ENCODE results near the gene PTPRD.

PTPRD gene

DNA sequence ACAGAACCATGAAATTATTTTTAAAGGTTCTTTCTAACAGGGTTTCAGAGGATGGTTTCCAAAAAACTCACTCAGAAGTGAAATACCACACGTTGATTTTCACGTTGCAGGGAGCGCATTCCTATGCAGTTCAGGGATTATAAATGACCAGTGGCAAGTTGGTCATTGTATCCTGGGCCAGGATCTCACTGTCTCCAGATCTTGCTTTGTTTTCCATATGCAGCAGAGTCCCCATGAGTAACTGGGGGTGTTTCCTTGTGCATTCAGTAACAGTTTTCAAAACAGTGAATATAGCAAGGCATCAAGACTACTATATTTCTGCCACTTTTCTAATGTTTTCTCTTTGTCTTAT, 1748.3 kb downstream of the PTPRD start:
- DNase-seq (ENCODE audit: extremely low read depth, low read depth): no peak
- TF ChIP-seq, protein P1, sequence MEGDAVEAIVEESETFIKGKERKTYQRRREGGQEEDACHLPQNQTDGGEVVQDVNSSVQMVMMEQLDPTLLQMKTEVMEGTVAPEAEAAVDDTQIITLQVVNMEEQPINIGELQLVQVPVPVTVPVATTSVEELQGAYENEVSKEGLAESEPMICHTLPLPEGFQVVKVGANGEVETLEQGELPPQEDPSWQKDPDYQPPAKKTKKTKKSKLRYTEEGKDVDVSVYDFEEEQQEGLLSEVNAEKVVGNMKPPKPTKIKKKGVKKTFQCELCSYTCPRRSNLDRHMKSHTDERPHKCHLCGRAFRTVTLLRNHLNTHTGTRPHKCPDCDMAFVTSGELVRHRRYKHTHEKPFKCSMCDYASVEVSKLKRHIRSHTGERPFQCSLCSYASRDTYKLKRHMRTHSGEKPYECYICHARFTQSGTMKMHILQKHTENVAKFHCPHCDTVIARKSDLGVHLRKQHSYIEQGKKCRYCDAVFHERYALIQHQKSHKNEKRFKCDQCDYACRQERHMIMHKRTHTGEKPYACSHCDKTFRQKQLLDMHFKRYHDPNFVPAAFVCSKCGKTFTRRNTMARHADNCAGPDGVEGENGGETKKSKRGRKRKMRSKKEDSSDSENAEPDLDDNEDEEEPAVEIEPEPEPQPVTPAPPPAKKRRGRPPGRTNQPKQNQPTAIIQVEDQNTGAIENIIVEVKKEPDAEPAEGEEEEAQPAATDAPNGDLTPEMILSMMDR (IDR thresholded peaks at IDR 0.05; ENCODE audit: low read depth, low read length, missing control alignments): no peak
- no peak overlapping the region for H3K4me3 ChIP-seq (replicated peaks; ENCODE audit: low read depth, low read length)

DNA sequence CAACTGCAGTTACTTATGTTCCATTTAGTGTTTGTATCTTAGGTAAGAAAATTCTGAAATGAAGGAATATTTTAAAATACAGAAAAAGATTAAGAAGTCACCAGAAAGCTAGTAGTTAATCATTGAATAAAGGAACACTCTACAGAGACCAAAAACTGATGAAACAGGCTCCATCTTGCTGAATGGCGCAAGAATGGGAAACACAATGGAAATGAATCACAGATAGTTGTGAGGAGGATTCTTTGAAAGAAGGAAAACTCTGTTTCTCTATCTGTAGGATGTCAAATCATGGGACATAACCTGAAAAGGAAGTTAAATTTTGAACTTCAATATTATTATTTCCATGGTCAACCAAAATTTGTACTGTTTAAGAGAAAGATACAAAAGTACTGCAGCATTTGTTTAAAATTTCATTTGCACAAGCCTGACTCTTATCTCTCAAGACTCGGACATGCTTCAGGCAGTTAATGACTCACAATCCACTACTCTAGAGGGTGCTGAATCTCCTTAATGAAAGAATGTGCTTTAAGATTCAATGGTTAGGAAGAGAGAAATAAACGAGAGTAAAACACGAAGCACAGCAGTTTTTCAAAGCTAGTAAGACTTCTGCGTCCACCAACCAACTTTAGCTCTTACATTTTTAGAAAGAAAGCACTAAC, 1748.8 kb downstream of the PTPRD start:
- TF ChIP-seq, protein P1 (IDR thresholded peaks at IDR 0.05; ENCODE audit: low read depth, low read length, missing control alignments): no peak
- no peak for DNase-seq (ENCODE audit: extremely low read depth, low read depth)
- no peak overlapping the region for H3K4me3 ChIP-seq (replicated peaks; ENCODE audit: low read depth, low read length)

DNA sequence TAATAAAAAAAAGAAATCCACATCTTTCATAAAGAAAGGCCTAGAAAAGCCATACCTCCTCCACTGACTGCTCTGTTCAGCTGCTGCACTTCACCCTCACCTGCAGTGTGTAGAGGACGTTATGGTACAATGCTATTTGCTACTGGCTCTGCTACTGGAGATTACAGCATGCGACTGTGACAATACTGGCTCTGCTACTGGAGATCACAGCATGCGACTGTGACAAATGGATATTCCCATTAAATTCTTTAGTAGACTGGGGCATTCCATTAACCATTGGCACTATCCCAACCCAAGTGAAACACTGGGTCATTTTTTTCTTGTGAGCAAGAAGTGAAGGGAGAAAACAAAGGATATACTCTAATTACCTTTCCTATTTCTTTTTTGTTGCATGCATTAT, 1749.7 kb downstream of the PTPRD start:
- H3K4me3 ChIP-seq (replicated peaks; ENCODE audit: low read depth, low read length): no peak overlapping the region
- DNase-seq (ENCODE audit: extremely low read depth, low read depth): no peak
- TF ChIP-seq, protein P1 (IDR thresholded peaks at IDR 0.05; ENCODE audit: low read depth, low read length, missing control alignments): no peak

DNA sequence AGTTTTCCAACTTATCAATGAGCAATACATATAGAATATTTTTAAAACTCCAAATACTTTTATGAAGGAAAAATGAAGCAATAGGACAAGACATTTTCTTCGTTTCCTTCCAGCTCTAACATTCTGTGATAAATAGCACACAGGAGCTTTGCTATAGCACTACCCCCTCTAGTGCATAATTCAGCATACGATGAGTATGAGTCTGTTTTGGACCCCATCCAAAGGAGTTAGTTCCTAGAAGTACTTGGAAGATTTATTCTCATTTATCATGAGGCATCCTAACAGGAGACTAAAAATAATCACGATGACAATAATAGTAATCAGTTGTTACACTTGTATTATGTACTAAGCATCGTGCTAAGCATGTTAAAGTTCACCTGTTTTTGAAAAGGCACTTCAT, 1751.9 kb downstream of the PTPRD start:
- peak; percentile 2 for DNase-seq (ENCODE audit: extremely low read depth, low read depth)
- no peak overlapping the region for H3K4me3 ChIP-seq (replicated peaks; ENCODE audit: low read depth, low read length)
- TF ChIP-seq, protein P1 (IDR thresholded peaks at IDR 0.05; ENCODE audit: low read depth, low read length, missing control alignments): no peak

DNA sequence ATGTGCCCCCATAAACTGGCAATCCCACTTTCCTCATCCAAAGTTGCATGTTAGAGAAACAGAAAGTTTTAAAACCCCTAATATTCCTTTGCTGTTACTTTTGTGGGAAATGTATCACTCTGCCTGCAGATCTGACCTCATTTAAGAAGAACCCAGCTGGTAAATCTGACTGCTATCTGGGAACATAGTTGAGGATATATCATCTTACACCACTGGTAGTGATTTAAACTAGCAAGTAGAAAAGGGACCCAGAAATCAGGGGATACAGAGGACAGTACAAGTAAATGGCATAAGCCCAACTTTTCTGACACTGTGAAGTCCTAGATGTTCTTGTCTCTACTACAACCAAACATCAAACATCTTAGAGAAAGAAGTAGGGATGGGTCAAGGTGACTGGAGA, 1752.7 kb downstream of the PTPRD start:
- TF ChIP-seq, protein P1 (IDR thresholded peaks at IDR 0.05; ENCODE audit: low read depth, low read length, missing control alignments): no peak
- H3K4me3 ChIP-seq (replicated peaks; ENCODE audit: low read depth, low read length): no peak overlapping the region
- DNase-seq (ENCODE audit: extremely low read depth, low read depth): no peak

DNA sequence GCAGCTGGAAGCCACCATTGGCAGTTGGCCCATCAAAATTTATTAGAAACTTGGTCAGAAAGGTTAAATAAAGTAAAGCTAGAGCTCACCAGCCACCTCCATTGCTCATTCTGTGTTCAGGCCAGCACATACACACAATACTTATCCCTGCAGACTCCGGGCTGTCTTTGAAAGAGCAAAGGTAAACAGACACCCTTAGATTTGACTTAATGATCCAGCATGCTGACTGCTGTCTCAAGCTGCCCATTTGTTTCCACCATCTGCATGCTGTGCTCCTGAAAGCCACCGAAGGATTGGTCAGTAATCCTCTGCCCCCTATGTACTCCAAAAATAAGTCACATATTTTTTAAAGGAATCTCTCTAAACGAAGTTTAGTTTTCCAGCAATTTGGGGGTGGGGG, 1753.4 kb downstream of the PTPRD start:
- no peak overlapping the region for H3K4me3 ChIP-seq (replicated peaks; ENCODE audit: low read depth, low read length)
- no peak for DNase-seq (ENCODE audit: extremely low read depth, low read depth)
- TF ChIP-seq, protein P1 (IDR thresholded peaks at IDR 0.05; ENCODE audit: low read depth, low read length, missing control alignments): no peak

DNA sequence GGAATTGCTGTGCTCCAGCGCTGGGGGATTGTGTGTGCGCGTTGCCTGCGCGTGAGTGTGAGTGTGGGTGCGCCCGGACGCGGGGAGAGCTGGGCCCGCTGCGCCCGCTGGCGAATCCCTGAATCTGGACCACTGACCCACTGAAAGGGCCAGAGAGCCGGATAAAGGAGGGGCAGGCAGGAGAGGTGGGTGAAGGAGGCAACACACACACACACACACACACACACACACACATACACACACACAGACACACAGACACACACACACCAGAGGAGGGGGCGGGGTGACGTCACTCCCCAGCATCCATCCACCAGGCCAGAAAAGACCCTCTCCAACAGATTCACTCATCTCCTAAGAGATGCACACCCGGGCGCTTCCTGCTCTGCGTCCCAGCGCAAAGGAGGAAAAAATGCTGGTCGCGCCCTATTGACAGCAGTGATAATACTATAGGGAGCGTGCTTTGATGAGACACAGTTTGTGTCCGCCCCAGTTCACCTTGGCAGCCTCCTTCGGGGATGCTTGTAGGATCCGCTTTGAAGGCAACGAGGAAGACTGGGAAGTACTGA, 1754.1 kb downstream of the PTPRD start:
- TF ChIP-seq, protein P1 (IDR thresholded peaks at IDR 0.05; ENCODE audit: low read depth, low read length, missing control alignments): no peak
- H3K4me3 ChIP-seq (replicated peaks; ENCODE audit: low read depth, low read length): no peak overlapping the region
- no peak for DNase-seq (ENCODE audit: extremely low read depth, low read depth)
